Suprapubic skin (tissue), 3 donors: ENCODE measurements around the gene GPD1L.

Experiments used
- POLR2A ChIP-seq, 2 donors: fragments of 450-650 bp; IDR thresholded peaks; one replicate each; pipeline ENCODE4 v1.6.1; 2017; ENCODE audit warnings: antibody characterized with exemption in 2 of 2, mild to moderate bottlenecking in 2 of 2, moderate library complexity in 2 of 2
- TF ChIP-seq, protein P1 (sequence below), 2 donors: fragments of 200-600 bp in 1 of 2; fragments of 450-650 bp in 1 of 2; sonication (generic) in 1 of 2; IDR thresholded peaks; one replicate each; pipeline ENCODE4 v1.5.1; 2016 to 2019; ENCODE audit warnings: antibody characterized with exemption in 2 of 2, mild to moderate bottlenecking in 1 of 2, moderate library complexity in 1 of 2

DNA sequence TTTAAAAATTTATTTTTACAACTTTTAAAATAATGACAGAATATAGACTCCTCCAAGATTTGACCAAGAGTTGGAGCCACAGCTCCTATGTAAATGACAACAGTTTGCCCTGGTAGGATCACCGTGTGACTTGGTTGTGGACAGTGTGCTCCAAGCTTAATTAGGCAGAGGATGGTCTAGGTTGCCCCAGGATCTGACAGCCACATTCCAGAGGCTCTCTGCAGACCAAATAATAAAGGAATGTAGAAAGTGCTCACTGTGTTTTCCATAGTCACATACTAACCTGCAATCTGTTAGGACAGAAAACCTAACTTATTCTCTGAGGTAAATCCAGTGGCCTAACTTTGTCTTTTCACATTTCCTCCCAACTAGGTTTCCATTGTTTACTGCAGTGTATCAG is 59.0 kb downstream of the GPD1L start:
- no peak for TF ChIP-seq POLR2A (IDR thresholded peaks at IDR 0.05)
- TF ChIP-seq, protein P1, sequence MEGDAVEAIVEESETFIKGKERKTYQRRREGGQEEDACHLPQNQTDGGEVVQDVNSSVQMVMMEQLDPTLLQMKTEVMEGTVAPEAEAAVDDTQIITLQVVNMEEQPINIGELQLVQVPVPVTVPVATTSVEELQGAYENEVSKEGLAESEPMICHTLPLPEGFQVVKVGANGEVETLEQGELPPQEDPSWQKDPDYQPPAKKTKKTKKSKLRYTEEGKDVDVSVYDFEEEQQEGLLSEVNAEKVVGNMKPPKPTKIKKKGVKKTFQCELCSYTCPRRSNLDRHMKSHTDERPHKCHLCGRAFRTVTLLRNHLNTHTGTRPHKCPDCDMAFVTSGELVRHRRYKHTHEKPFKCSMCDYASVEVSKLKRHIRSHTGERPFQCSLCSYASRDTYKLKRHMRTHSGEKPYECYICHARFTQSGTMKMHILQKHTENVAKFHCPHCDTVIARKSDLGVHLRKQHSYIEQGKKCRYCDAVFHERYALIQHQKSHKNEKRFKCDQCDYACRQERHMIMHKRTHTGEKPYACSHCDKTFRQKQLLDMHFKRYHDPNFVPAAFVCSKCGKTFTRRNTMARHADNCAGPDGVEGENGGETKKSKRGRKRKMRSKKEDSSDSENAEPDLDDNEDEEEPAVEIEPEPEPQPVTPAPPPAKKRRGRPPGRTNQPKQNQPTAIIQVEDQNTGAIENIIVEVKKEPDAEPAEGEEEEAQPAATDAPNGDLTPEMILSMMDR (IDR thresholded peaks at IDR 0.05): no peak
